Measurements from ENCODE around the gene ABAT.
"Not testable (repeated sequence)": the region's sequence is repeated elsewhere in the genome, so short reads cannot be mapped to it uniquely, and the experiment has no call there.

ABAT gene

DNA sequence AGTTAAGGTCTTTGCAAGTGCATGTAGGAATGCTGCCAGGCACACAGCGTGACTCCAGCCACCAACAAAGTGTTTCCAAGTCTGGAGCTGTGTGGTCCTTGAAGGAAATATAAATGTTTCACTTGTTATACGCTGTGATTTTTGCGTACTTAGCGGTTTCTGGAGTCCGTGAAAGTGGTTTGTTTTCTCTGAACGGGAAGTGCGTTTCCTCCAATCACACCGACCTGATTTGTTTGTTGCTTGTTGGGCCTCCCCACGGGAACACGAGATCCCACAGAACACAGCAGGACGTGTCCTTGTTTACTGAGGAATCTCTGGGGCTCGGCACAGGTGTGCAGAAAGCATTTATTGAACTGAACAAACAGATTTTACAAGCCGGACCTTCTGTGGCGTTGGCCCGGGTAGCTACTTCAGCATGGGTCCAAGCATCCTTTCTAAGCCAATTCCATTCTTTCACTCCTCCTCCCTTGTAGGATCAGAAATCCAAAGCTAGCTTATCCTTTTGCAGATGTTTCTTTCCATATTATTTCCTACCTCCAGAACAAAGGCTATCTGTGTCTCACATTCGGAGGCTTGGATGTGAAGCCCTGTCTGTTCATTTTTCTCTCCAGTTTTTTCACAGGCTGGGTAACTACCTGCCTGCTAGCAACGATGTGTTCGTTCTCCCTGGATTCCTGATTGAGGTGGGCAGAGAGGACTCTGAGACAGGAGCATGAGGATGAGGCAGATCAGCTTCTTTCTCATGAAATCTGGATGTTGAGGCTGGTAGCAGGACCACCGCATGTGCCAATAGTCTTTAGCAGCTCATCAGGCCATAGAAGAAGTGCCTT lies 44.6 kb downstream of the ABAT start:
- no peak for DNase-seq

DNA sequence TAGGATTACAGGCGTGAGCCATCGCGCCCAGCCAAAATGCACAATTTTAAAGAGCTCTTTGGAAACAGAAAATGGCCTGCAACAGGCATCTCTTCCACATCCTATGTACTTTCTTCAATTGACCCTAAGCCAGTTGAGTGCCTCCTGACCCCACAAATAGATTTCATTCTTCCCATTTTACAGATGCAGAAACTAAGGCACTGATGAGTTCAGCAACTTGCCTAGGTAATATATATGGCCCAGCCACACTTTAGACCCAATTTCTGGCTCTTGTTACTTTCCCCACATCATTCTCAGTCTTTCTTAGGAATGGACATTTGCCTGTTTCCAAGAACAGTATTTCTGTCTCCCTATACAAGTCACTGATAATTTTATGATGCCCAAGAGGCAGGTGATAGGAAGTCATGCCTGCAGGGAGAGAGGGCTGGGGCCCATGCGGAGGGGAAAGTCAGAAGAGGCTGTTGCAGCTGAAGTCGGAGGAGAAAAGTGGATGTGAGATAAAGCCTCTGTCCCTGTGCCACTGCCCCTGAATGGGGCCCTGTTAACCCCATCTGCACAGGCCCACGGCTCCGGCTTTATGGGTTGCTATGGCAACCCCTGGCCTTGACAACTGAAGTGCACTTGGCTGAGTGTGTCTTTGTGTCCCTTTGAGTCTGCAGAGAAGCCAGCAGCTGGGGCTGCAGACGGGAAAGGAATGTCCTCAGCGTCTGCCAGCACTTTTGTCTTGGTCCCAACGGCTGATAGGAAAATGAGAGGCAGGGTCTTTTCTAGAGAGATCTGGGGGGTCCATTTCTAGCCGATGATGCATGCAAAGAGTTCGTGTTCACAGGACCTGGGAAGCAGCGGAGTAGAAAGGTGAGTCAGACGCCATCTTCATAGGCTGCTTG lies 45.9 kb downstream of the ABAT start:
- DNase-seq: no peak

DNA sequence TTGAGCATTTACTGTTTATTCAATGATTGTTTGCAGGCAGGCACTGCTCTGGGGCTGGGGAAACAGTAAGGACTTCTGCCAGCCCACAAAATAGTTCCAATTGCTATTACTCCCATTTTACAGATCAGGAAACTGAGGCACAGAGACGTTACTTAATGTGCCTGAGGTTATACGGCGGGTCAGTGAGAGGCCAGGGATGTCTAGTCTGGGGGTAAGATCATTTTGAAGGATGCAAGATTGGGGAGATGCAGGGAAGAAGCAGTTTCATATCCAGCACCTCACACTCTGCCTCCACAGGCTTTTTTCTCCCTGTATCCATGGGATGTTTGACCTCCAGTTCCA lies 46.5 kb downstream of the ABAT start:
- DNase-seq: no peak

DNA sequence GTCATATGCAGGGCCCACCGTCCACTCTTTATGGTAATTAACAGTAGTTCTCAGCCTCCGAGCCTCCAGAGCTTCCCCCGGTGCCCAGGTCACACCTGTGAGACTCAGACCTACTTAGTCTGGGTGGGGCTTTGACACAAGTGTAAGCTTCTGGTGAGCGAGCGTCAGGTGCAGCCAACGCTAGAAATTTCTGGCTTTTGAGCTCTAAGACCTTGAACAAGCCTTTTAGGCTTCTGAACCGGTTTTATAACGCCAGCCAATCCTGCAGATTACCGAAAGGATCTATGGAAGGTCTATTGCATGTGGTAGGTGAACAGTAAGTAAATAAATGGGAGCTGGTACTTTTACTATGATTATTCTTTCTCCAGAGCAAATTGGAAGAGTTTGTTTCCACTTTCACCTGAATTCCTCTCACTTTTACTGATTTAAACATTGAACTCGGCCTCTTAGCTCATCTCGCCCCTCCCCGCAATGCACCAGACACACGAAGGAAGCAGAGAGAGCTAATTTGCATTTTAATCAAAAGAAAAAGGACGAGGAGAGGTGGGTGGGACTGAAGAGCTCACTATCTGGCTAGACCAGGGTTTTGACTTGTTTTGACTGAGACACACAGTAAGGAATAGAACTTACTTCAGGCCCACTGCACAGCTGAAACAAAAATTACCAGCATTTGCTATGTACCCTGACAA lies 47.1 kb downstream of the ABAT start:
- no peak for DNase-seq

DNA sequence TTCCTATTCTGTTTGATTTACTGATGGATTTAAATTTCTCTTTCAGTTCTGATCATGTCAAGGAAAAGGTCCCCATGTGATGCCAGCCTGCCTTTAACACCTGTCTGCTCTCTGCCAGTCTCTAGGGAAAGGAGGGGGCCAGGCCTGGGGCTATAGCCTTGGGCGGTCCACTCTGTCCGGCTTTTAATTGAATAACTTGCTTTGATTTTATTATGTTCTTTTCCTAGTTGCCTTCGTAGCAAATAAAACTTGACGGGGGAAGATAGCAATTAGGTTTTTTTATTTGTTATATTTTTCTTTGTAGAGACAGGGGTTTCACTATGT lies 47.6 kb downstream of the ABAT start:
- DNase-seq: no peak

DNA sequence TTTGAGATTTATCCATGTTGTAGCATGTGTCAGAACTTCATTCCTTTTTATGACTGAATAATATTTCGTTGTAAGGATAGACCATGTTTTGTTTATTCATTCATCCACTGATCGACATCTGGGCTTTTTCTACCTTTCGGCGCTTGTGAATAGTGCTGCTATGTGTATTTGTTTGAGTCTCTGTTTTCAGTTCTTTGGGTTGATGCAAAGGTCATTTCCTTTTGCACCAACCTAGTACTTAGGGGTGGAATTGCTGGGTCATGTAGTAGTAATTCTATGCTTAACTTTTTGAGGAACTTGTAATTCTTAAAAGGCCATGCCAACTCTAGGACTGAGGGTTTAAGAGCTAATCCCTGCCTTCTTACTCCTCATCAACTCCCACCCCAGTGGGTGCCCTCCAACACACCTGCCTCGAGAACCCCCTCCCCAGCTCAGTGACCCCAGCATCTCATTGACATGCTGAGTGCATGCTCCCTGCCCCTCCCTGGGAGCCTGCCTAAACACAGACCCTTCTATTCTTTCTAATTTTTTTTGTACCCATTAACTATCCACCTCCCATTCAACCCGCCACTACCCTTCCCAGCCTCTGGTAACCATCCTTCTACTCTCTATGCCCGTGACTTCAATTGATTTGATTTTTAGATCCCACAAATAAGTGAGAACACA lies 51.2 kb downstream of the ABAT start:
- DNase-seq: no peak

DNA sequence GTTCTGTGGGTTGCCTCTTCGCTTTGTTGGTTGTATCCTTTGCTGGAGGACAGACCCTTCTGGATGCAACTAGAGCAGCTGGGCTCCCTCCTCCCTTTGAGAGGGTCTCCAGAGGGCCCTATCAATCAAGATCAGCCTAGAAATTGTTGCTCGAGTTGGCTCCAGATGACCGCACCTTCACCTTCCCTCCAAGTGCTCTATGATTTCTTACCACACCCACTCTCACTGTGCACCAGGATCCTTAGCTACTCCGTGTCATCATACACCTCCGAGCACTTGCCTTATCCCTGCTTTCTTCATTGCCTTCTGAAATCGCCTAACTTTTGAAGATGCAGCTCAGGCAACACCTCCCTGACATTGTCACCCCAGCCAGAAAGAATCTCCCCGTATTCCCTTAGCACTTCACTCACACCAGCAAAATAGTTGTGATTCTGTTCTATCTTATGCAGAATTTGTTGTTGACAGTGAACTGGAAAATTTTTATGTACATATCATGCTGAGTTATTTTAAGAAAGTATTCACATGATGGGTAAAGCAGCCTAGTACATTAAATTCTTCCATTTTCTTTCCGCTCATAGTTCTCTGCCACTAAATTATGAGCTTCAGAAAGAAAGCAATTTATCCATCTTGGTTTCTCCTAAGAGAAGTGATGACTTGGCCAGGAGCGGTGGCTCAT lies 52.9 kb downstream of the ABAT start:
- DNase-seq: no peak

DNA sequence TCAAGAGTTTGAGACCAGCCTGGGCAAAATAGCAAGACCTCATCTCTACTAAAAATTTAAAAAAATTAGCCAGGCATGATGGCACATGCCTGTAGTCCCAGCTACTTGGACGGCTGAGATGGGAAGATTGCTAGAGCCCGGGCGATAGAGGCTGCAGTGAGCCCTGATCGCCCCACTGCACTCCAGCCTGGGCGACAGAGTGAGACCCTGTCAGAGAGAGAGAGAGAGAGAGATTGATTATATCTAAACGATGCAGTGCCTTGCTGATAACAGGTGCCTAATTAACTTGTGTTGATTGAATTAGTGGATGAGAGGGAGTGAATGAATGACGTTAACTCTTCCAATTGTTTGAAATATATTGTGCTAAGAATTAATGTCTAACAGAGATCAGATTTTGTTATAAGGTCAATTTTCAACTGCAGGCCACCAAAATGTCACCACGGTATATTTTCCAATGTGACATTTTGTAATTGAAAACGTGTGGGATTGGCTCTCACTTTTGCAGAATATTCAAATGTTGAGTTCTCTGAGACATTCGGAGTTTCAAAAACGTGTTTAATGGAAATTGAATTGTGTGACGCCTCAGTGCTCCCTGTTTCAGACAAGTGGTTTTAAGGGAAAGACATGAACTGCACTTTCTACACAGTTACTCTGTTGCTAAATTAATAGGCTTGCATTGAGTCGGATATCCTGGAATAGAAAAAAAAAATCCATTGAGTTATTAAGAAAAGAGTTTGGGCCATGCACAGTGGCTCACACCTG lies 53.6 kb downstream of the ABAT start:
- no peak for DNase-seq

DNA sequence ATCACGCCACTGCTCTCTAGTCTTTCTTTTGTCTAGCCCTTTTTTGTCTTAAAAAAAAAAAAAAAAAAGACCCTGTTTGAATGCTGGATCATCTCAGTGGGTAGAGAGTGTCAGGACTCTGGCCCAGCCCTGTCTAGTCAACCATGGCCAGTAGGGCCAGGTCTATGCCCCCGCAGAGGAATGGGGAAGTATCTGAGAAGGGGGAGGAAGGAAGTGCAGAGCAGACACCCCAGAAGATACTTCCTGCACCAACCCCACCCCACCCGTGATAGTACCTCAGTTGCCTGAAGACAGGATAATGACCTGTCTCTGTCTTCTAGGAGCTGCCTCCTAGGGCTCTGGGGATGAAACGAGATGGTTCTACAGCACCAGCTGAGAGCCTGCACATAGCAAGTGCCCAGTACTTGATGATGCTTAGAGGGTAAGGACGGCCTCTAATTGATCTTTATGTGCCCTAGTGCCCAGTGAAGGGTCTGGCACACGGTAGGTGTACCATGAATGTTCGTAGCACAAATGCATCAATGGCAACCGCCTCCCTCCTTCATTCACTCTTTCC lies 55.4 kb downstream of the ABAT start:
- no peak for DNase-seq

DNA sequence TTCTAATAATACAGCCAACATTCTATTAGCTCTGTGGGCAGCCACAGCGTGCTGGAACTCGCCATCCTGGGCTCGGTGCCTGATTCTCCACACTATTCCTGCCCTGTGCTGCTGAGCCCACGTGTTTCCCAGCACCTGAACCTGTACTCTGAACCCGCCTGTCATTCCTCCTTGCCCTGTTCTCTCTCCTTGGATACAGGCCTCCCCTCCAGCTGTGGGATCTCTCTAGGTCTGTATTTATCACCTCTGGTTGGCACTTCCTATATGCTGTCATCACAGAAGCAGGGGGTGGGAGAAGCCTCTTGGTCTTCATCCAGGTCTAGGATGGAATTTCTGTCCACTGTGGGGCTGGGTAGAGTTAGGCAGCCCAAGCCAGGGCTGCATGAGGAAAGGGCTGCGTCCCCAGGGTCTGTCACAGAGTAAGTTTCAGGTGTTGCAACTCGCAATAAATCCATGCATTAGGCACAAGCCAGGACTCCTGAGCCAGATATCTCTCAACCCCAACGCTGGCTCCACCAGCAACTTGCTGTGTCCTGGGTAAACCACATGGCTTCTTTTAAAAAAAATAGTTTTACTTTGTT lies 56.0 kb downstream of the ABAT start:
- no peak for DNase-seq

DNA sequence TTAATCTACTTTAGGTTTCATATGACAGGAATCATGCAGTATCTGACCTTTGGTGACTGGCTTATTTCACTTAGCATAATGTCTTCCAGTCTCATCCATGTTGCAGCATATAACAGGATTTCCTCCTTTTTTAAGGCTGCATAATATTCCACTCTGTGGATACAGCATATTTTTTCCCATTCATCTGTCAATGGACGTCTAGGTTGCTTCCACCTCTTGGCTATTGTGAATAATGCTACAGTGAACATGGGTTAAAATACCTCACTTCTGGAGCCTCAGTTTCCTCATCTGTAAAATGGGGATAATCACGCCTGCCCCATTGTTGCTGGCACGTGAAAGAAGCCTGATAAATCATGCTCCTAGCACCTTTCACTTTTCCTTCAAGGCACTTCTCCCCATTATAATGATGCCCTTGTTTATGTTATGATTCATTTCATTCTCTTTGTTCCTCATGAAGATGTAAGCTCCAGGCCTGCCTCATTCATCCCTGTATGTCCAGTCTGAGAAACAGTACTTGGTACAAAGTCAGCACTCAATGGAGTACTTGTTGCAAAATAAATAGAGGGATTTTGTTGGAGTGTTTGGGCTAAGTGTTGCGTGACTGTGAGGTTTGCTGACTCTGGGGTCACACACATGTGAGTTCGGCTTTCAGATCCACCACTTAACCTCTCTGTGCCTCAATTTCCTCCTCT lies 59.6 kb downstream of the ABAT start:
- no peak for DNase-seq

DNA sequence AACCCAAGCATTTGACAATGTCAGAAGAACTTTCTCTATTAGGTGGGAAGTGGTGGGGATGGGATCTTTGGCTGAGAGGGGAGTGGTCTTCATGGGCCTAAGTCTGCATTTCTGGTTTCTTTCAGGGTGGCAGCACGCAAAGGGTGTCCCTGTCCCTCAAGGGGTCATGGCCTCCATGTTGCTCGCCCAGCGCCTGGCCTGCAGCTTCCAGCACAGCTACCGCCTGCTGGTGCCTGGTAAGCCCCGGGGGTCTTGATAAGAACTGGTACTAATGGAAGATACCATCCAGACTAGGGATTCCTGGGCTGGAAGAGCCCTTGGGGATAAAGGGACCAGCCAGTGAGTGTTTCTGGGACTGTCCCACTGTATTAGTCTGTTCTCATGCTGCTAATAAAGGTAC lies 61.2 kb downstream of the ABAT start:
- DNase-seq: no peak

DNA sequence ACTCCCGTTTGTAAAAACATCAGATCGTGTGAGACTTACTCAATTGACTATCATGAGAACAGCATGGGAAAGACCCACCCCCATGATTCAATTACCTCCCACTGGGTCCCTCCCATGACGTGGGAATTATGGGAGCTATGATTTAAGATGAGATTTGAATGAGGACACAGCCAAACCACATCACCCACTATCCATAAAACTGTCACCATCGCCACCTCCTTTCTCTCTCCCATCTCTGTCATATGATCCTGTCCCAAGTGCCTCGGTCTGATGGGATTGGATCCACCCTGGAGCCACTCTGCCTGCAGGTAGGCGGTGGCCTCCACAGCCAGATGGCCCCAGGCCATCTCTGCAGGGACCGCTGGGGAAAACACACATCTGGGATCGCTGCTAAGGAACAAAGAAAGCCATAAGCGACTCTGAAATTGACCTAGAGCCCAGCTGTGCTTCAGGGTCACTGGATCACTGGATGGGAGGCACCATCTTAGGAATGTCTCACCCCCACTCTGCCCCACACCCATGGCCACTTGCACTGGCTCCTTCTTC lies 61.8 kb downstream of the ABAT start:
- DNase-seq: no peak

DNA sequence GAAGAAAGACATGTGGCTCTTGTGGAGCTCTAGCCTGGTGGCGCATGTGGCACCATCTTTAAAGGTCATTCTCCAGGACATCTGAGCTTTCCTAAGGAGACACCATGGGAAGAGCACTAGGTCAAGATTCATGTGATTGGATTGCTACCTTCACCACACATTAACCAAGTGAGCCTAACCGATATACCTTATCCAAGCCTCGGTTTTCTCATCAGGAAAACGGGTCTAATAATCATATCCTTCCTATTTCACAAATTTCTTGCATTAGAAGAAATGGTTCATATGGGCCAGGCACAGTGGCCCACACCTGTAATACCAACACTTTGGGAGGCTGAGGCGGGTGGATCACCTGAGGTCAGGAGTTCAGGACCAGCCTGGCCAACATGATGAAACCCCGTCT lies 64.7 kb downstream of the ABAT start:
- no peak for DNase-seq

DNA sequence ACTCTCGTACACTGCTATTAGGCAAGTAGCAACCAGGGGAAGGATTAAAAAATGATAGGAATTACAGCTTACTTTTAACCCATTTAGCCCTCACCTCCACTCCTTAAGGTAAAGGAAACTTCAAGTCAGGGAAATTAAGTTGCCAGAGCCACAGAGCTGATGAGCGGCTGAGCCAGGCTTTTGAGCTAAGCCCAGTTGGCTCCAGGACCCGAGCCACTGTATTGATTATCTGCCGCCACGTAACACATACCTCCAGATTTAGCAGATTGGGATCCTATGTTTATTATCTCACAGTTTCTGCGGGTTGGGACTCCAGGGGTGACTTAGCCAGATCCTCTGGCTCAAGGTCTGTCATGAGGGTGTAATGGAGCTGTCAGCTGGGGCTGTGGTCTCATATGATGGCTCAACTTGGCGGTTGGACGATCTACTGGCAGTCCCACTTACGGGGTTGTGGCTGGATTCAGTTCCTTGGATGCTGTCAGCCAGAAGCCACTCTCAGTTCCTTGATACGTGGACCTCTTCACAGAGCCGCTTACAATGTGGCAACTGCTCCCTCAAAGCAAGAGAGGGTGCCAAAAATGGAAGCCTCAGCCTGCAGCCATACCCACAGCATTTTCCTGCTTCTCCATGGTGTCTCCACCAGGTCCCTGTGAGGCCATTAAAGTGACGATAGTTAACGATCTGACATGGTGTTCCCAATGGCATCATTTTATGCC lies 65.7 kb downstream of the ABAT start:
- DNase-seq: no peak

DNA sequence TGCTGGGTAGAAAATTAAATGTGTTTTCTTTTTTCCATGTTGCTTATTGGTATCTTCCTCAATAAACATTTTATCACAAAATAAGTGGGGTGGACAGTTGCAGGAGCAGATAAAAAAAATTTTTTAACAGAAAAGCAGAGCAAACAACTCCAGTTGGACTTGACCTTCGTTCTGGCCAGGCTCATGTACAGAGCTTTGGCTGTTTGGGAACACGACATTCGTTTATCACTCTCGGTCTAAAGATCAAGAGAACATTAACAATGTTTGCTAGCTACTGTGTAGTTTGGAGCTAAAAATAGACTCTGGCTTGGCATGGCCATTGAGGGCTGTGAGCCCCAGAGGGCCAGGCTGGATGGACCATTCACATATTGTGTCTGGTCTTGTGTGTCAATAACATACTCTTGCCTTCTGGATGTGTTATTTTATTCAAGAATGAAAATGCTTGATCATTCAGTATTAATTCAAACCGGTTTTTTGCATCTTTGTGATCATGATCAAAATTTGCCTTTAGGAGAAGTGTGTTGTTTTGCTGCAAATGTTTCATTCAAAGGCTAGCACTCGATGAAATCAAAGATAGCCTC lies 66.4 kb downstream of the ABAT start:
- DNase-seq: no peak

DNA sequence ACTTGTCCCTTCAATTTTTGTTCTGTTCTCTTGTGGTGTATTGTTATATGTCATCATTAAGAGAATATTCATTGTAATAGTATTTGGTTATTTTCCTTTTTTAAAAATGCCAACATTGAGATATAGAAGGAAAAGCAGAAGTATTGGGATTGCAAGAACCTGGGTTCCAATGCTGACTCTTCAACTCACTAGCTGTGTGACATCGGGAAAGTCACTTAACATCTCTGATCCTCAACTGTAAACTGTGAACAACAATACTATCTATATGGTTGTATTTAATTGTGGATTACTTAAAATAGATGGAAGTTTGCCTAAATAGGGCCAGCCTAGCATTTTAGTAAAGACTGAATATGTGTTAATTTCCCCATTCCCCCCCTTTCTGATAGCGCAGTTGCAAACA lies 67.2 kb downstream of the ABAT start:
- DNase-seq: no peak

DNA sequence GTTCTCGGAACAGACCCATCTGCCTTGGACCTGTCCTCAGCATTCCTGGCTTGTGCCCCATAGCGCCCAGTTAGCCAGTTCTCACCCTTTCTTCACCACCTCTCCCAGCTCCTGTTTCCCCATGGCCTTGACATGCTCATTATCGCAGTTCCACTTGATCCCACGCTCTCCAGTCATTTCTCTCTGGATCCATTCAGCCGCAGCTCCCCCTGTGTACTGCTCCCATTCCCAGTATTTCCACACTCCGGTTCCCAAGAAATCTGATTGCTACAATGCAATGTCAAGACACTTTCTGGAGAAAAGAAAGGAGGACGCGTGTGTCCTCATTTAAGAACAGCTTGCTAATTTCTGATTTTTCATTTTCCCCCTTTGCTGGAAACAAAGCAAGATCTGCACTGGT lies 67.7 kb downstream of the ABAT start:
- DNase-seq: no peak

DNA sequence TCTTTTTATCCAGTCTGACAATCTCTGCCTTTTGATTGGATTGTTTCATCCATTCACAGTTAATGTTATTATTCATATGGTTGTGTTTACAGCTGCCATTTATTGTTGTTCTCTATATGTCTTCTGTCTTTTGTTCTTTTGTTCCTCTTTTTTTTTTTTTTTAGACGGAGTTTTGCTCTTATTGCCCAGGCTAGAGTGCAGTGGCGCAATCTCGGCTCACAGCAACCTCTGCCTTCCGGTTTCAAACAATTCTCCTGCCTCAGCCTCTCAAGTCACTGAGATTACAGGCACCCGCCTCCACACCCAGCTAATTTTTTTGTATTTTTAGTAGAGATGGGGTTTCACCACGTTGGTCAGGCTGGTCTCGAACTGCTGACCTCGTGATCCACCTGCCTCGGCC lies 74.5 kb downstream of the ABAT start:
- not testable (repeated sequence) for DNase-seq

All from NCI-H446 treated with DMSO at 0.1 percent for 48 hours (cell line).